ENCODE data around the gene PHACTR3. TPM values are rescaled to one million over a fixed set of nuclear protein-coding genes. Genes with fewer than 3 reads are reported as not detected.

Gene PHACTR3
- total RNA-seq, 3 donors from 2014 or later, result 0.41 to 3.4 (median 1.1) TPM

GRCh38 chr20:59579404-59580145 lies 24.8 kb upstream of the PHACTR3 start:
- no peaks in the 10 kb centered on the region for H3K36me3 ChIP-seq (ENCODE audit: low read depth)
- DNase-seq (no peak), ATAC-seq (no peak)
- H3K4me3 ChIP-seq, result no peak overlapping the region
- H3K9me3 ChIP-seq, result no peaks in the 10 kb centered on the region
- intact Hi-C loops (cut with DNase I, micrococcal nuclease), result no loop called here
- TF ChIP-seq CTCF (IDR thresholded peaks at IDR 0.05), result no peak
- no peaks in the 10 kb centered on the region for H3K4me1 ChIP-seq (ENCODE audit: low read depth)

- no peak for ATAC-seq
- Histone ChIP-seq H3K9me3 (no peaks in the 10 kb centered on the region), H3K4me1 (ENCODE audit: low read depth) (no peaks in the 10 kb centered on the region), H3K4me3 (no peak overlapping the region), H3K36me3 (ENCODE audit: low read depth) (no peaks in the 10 kb centered on the region)
- no peak for TF ChIP-seq CTCF (IDR thresholded peaks at IDR 0.05)
- intact Hi-C loops (cut with DNase I, micrococcal nuclease), result no loop called here
- DNase-seq, result no peak
Observed at GRCh38 chr20:59580146-59580946, 24.0 kb upstream of the PHACTR3 start.

GRCh38 chr20:59580991-59581401 lies 23.3 kb upstream of the PHACTR3 start:
- H3K4me3 ChIP-seq, result no peak overlapping the region
- DNase-seq (no peak), ATAC-seq (no peak)
- H3K36me3 ChIP-seq (ENCODE audit: low read depth), result no peaks in the 10 kb centered on the region
- no peaks in the 10 kb centered on the region for H3K4me1 ChIP-seq (ENCODE audit: low read depth)
- TF ChIP-seq CTCF (IDR thresholded peaks at IDR 0.05), result no peak
- intact Hi-C loops (cut with DNase I, micrococcal nuclease), result no loop called here
- no peaks in the 10 kb centered on the region for H3K9me3 ChIP-seq

GRCh38 chr20:59581993-59582679 lies 22.2 kb upstream of the PHACTR3 start:
- no peak for DNase-seq
- no peak for ATAC-seq
- TF ChIP-seq CTCF (IDR thresholded peaks at IDR 0.05), result no peak
- Histone ChIP-seq H3K4me1 (ENCODE audit: low read depth) (no peaks in the 10 kb centered on the region), H3K4me3 (no peak overlapping the region), H3K36me3 (ENCODE audit: low read depth) (no peaks in the 10 kb centered on the region), H3K9me3 (no peaks in the 10 kb centered on the region)
- intact Hi-C loops (cut with DNase I, micrococcal nuclease), result no loop called here

GRCh38 chr20:59583428-59584277 lies 20.7 kb upstream of the PHACTR3 start:
- Histone ChIP-seq H3K4me1 (ENCODE audit: low read depth) (no peaks in the 10 kb centered on the region), H3K36me3 (ENCODE audit: low read depth) (no peaks in the 10 kb centered on the region), H3K4me3 (no peak overlapping the region), H3K9me3 (no peaks in the 10 kb centered on the region)
- no peak for TF ChIP-seq CTCF (IDR thresholded peaks at IDR 0.05)
- intact Hi-C loops (cut with DNase I, micrococcal nuclease), result no loop called here
- peak in 2 of 3 donors; percentile 37 to 45 for DNase-seq
- ATAC-seq, result peak; percentile 42
